Dorsolateral prefrontal cortex (tissue), 118 donors: ENCODE measurements around the gene PRRT2. TPM values are rescaled to one million over a fixed set of nuclear protein-coding genes. Genes with fewer than 3 reads are reported as not detected.

Experiments
- total RNA-seq, 120 experiments: library from RNA; stranded (reverse); gene quantifications; one replicate each; pipeline versions ENCODE4 v1.2.3 to v1.2.4, GENCODE V29; 2022

The PRRT2 gene
- total RNA-seq, 120 experiments from 2014 or later, result 59.4 to 245 (median 169) TPM

Other genes starting within 250 kb of the PRRT2 start
- 1 to 10 TPM in 105 of 120 experiments, under 1 TPM in 15; 0.46 to 6.2 (median 2.1) TPM for gene SPN, start 148.9 kb upstream of the PRRT2 start, total RNA-seq
- gene QPRT, start 133.0 kb upstream of the PRRT2 start, total RNA-seq, result 10 to 100 TPM; 10.1 to 29.5 (median 18.0) TPM
- gene C16orf54, start 66.2 kb upstream of the PRRT2 start, total RNA-seq, result 1 to 10 TPM in 9 of 120 experiments, under 1 TPM in 99, not detected in 12; 0.17 to 1.3 (median 0.45) TPM
- gene ZG16, start 33.9 kb upstream of the PRRT2 start, total RNA-seq, result not detected
- 10 to 100 TPM; 10.5 to 31.6 (median 21.6) TPM for gene KIF22, start 21.4 kb upstream of the PRRT2 start, total RNA-seq
- 100 to 1,000 TPM; 133 to 275 (median 174) TPM for gene MAZ, start 5.7 kb upstream of the PRRT2 start, total RNA-seq
- 10 to 100 TPM; 16.6 to 44.6 (median 24.7) TPM for gene PAGR1, start 4.0 kb downstream of the PRRT2 start, total RNA-seq
- 10 to 100 TPM; 16.4 to 85.7 (median 36.1) TPM for gene MVP, start 8.3 kb downstream of the PRRT2 start, total RNA-seq
- gene CDIPT, start 51.0 kb downstream of the PRRT2 start, total RNA-seq, result 100 to 1,000 TPM in 36 of 120 experiments, 10 to 100 TPM in 84; 63.9 to 118 (median 94.7) TPM
- 100 to 1,000 TPM in 106 of 120 experiments, 10 to 100 TPM in 14; 57.0 to 207 (median 139) TPM for gene SEZ6L2, start 87.4 kb downstream of the PRRT2 start, total RNA-seq
- 100 to 1,000 TPM in 28 of 120 experiments, 10 to 100 TPM in 92; 60.7 to 127 (median 92.5) TPM for gene ASPHD1, start 88.3 kb downstream of the PRRT2 start, total RNA-seq
- 10 to 100 TPM; 38.6 to 87.0 (median 61.2) TPM for gene KCTD13, start 114.0 kb downstream of the PRRT2 start, total RNA-seq
- 100 to 1,000 TPM in 56 of 120 experiments, 10 to 100 TPM in 64; 63.3 to 177 (median 99.3) TPM for gene TMEM219, start 149.9 kb downstream of the PRRT2 start, total RNA-seq
- 10 to 100 TPM; 58.7 to 87.3 (median 69.6) TPM for gene TAOK2, start 161.7 kb downstream of the PRRT2 start, total RNA-seq
- gene HIRIP3, start 183.4 kb downstream of the PRRT2 start, total RNA-seq, result 10 to 100 TPM; 15.7 to 35.8 (median 22.7) TPM
- 10 to 100 TPM; 38.6 to 73.9 (median 52.6) TPM for gene INO80E, start 184.0 kb downstream of the PRRT2 start, total RNA-seq
- 100 to 1,000 TPM in 46 of 120 experiments, 10 to 100 TPM in 74; 29.5 to 138 (median 93.2) TPM for gene DOC2A, start 198.8 kb downstream of the PRRT2 start, total RNA-seq
- gene C16orf92, start 211.0 kb downstream of the PRRT2 start, total RNA-seq, result not detected
- 10 to 100 TPM; 11.7 to 72.6 (median 42.0) TPM for gene TLCD3B, start 219.1 kb downstream of the PRRT2 start, total RNA-seq